Retinal pigment epithelial cell (primary cell): ENCODE data around the gene RP2.

Experiments
- DNase-seq: peaks from one replicate; pipeline ENCODE4 v3.0.0-alpha.2; 2010; ENCODE audit warnings: low read depth
- H3K4me3 ChIP-seq: 2 replicates; pipeline ENCODE4 v1.5.1; 2011; ENCODE audit warnings: mild to moderate bottlenecking, low read length, control low read depth, moderate library complexity
- TF ChIP-seq, protein P1 (sequence below): conservative IDR thresholded peaks from 2 replicates; pipeline ENCODE4 v1.5.1; 2011; ENCODE audit warnings: low read depth, low read length, control low read depth, inconsistent platforms

Gene RP2

DNA sequence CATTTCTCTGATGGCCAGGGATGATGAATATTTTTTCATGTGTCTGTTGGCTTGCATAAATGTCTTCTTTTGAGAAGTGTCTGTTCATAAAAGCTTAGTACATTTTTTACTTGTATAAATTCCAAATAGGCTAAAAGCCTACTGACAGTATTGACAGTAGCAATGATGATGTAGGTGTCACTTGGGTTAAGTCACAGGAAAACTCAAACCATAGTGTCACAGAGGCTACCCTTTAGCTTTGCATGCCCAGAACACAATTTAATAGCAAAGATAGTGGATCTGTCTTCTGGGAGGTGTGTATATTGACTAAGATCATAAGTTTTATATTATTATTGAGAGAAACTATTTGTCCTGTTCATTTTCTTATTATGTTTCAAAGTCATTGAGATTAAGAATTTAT lies 8.1 kb downstream of the RP2 start:
- H3K4me3 ChIP-seq = no peak overlapping the region
- TF ChIP-seq, protein P1, sequence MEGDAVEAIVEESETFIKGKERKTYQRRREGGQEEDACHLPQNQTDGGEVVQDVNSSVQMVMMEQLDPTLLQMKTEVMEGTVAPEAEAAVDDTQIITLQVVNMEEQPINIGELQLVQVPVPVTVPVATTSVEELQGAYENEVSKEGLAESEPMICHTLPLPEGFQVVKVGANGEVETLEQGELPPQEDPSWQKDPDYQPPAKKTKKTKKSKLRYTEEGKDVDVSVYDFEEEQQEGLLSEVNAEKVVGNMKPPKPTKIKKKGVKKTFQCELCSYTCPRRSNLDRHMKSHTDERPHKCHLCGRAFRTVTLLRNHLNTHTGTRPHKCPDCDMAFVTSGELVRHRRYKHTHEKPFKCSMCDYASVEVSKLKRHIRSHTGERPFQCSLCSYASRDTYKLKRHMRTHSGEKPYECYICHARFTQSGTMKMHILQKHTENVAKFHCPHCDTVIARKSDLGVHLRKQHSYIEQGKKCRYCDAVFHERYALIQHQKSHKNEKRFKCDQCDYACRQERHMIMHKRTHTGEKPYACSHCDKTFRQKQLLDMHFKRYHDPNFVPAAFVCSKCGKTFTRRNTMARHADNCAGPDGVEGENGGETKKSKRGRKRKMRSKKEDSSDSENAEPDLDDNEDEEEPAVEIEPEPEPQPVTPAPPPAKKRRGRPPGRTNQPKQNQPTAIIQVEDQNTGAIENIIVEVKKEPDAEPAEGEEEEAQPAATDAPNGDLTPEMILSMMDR = no peak

DNA sequence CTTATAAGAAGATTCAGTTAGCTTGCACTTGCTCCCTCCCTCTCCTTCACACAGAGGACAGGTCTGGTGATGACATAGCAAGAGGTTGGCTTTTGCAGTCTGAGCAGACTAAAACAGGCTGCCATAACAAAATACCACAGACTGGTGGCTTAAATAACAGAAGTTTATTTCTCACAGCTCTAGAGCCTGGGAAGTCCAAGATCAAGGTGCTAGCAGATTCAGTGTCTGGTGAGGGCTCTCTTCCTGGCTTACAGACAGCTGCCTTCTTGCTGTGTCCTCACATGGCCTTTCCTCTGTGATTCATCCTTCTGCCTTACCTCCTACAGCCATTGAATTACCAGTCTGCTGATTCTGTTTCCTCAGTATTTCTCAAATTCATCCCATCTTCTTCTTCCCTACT lies 13.1 kb downstream of the RP2 start:
- TF ChIP-seq, protein P1 = no peak
- no peak for DNase-seq
- H3K4me3 ChIP-seq = no peak overlapping the region

More for the DNA sequence above, 8.1 kb downstream of the RP2 start:
- DNase-seq = no peak

DNA sequence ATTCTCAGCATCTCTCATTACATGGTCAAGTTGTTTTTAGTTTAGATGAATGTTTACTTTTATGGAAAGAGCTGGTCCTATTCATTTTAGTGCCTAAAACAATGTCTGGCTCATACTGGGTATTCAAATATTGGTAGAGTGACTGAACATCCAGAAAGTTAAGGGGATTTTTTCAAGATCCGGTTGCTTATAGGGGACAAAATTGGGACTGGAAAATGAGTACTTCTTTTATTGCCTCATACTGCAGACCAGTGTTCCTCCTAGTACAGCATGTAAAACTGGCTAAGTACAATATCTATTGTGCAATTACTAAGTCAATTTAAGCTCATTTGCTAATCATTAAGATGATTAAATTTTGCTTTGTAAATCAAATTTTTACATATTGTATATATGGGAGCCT lies 13.9 kb downstream of the RP2 start:
- no peak for DNase-seq
- H3K4me3 ChIP-seq = no peak overlapping the region
- TF ChIP-seq, protein P1 = no peak

DNA sequence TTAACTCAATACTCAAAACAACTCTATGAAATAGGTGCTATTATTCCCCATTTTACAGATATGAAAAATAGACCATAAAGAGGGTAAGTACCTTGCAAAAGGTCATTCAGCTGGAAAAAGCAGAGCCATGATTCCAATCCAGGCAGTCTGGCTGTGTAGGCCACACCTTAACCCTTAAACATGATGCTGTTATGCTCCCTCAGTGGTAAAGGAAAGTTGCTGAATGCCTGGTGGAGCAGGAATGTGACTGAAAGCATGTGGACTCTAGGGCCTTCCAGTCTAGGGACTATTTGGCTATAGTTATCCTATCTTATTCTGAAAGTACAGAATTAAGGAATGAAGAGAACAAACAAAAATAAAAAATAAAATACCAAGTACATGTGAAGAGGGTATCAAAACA lies 19.6 kb downstream of the RP2 start:
- no peak for DNase-seq
- no peak overlapping the region for H3K4me3 ChIP-seq
- TF ChIP-seq, protein P1 = no peak

DNA sequence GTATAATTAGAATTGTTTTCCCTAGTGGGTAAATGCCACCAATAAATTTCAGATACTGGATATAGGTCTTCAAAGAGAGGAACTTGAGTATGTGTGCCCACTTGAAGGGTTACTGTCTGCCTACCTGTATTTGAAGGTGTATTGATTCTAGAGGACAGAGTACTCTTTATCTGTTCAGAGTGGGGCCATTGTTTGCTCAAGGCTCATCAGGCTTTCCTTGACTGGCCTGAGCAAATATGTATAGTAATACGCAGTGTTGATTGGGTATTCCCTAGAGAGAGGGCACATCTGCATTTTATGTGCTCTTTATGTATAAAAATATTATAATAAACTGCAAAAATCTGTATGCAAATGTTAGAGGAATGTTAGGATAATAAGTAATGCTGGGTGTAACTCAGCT lies 23.7 kb downstream of the RP2 start:
- H3K4me3 ChIP-seq = no peak overlapping the region
- TF ChIP-seq, protein P1 = no peak
- DNase-seq = no peak

DNA sequence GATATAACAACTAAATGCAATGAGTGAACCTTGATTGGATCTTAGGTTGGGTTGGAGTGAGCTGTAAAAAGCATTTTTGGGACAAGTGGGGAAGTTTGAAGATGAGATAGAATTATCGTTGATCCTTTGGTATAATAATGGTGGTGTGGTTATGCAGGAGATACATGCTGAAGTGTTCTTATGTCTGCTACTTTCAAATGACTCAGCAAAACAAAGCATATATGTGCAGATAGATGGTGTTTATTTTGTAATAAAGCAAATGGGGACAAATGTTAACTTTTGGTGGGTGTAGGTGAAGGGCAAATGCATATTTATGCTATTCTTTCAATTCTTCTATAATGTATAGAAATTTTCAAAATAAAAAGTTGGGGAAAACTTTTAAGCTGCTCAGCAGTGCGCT lies 26.2 kb downstream of the RP2 start:
- H3K4me3 ChIP-seq = no peak overlapping the region
- TF ChIP-seq, protein P1 = no peak
- DNase-seq = no peak

DNA sequence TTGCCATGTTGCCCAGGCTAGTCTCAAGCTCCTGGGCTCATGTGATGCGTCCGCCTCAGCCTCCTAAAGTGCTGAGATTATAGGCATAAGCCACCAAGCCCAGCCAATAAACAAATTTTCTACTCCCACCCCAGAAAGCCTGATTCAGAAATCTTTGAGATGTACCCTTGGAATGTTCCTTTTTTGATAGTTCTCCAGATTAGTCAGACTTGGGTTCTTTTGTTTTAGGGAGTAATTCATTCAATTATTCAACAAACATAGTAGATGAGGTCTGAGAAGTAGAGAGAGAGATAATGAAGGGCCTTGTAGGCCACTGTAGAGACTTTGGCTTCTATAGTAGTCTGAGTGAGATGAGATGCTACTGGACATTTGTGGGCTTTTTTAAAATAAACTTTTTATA lies 27.8 kb downstream of the RP2 start:
- DNase-seq = no peak
- TF ChIP-seq, protein P1 = no peak
- H3K4me3 ChIP-seq = no peak overlapping the region
